Keratinocyte (primary cell): ENCODE measurements around the gene CNKSR3.
"Not testable (repeated sequence)": the region's sequence is repeated elsewhere in the genome, so short reads cannot be mapped to it uniquely, and the experiment has no call there.

Source experiments
- CTCF ChIP-seq, 3 experiments: IDR thresholded peaks in 1 of 3; conservative IDR thresholded peaks in 1 of 3; optimal IDR thresholded peaks in 1 of 3; 2 replicates in 2 of 3; 3 replicates in 1 of 3; pipeline versions ENCODE3 to v1.5.1; 2011; ENCODE audit warnings: low read length in 3 of 3, mild to moderate bottlenecking in 3 of 3, moderate library complexity in 2 of 3, control low read depth in 1 of 3, inconsistent platforms in 1 of 3; ENCODE audit not compliant: insufficient read depth in 2 of 3; ENCODE audit errors: extremely low read depth in 1 of 3
- EZH2 ChIP-seq: IDR thresholded peaks from one replicate; pipeline ENCODE4 v1.6.1; 2012; ENCODE audit warnings: inconsistent platforms, mild to moderate bottlenecking, low read length, moderate library complexity

- not testable (repeated sequence) for TF ChIP-seq CTCF (optimal IDR thresholded peaks at IDR 0.05 in 1 of 3, IDR thresholded peaks at IDR 0.05 in 1 of 3, conservative IDR thresholded peaks at IDR 0.05 in 1 of 3; ENCODE audit: extremely low read depth in 1 of 3, insufficient read depth in 2 of 3, low read length in 3 of 3); EZH2
Observed at GRCh38 chr6:154515076-154515475, 4.6 kb upstream of the CNKSR3 start.
